HG03139 (cell line): ENCODE data around the gene SLC4A2.

Experiments used
- ATAC-seq: cut with Tn5 transposase; IDR thresholded peaks from one replicate; pipeline ENCODE4 v1.9.1; 2021; ENCODE audit not compliant: unreplicated experiment

Gene SLC4A2

DNA sequence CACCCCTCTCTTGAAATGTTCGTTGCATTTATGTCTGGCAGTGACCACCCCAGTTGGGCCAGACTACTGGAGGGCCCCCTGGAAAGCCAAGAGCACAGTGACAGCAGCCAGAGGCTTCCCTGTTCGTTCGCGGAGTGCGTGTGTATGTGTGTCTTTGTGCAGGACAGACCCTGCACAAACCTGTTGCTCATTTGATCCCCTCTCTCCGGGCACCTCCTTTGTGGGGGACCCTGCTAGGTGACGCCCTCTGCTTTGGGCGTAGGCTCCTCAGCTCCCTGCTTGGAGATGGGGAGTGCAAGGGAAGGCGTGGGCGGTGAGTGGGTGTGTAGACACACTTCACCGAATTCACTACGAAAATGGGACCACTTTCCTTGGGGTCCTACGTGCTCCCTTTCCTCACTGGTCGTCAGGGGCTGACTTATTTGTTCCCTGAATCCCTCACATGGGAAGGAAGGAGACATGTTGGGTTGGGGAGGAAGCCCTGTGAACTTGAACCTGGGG, 65.6 kb downstream of the SLC4A2 start:
- no peak for ATAC-seq

DNA sequence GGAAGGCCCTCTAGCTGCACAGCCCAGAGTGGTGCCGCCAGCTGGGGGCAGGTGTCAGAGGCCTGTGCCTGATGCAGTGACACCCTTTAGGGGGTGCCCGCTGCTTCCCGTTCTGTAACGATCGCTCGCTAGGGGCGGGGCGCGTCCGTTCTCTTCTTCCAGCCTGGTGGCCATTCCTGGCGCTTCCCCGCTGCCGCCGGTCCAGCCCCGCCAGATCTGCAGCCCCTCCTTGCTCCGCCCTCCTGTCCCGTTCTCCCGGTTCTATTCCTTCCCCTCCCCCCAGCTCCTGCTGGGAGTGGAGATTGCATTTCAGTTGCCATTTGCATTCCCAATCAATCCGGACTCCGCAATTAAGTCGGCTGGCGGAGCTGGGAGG, 66.1 kb downstream of the SLC4A2 start:
- ATAC-seq: no peak

DNA sequence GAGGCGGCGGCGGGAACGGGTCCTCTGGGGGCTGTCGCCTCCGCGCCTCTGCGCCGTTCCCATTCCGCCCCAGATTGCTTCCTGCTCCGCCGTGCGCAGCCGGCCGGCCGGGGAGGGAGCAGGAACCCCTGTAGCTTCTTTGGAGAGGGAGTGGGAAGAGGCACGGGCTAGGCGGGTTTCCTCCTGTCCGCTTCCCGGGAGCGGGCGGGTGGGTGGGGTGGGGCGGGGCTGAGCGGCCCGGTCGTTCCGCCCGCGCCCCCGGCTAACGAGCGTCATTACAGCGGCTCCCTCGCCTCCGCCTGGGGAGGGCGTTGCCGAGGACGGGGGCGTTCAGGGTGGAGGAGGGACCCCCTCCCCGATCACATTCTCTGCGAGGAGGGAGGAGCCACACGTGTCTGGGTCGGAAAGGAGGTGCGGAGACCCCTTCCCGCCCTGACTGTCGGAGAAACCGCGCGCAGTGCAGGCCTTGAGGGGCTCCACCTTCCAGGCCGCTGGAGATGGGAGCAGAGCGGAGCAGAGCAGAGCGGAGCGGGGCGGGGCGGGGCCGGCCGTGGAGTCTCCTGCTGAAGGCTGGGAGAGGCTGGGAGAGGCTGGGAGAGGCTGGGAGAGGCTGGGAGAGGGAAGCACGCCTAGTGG, 66.6 kb downstream of the SLC4A2 start:
- no peak for ATAC-seq
